Skeletal muscle satellite cell (primary cell): ENCODE data around the gene CYP26B1.
"Not testable (repeated sequence)": the region's sequence is repeated elsewhere in the genome, so short reads cannot be mapped to it uniquely, and the experiment has no call there.

Experiments
- H3K27me3 ChIP-seq: 2 replicates; pipeline ENCODE4 v1.7.0; 2013; ENCODE audit warnings: low read length; ENCODE audit not compliant: control insufficient read depth, insufficient read depth
- H3K36me3 ChIP-seq: 2 replicates; pipeline ENCODE4 v1.7.0; 2013; ENCODE audit warnings: mild to moderate bottlenecking, control low read depth, low read length; ENCODE audit not compliant: insufficient read depth
- H3K4me1 ChIP-seq: 2 replicates; pipeline ENCODE4 v1.7.0; 2013; ENCODE audit warnings: low read length; ENCODE audit not compliant: control insufficient read depth, insufficient read depth
- H3K4me2 ChIP-seq: 2 replicates; pipeline ENCODE4 v1.7.0; 2013; ENCODE audit warnings: mild to moderate bottlenecking, low read length
- H3K4me3 ChIP-seq: 2 replicates; pipeline ENCODE4 v1.7.0; 2013; ENCODE audit warnings: low read length
- H3K9ac ChIP-seq: 2 replicates; pipeline ENCODE4 v1.7.0; 2013; ENCODE audit warnings: mild to moderate bottlenecking, low read depth, low read length, moderate library complexity
- H3K9me3 ChIP-seq: replicated peaks from 2 replicates; pipeline ENCODE4 v1.7.0; 2013; ENCODE audit warnings: mild to moderate bottlenecking, control low read depth, low read length

CYP26B1 gene

DNA sequence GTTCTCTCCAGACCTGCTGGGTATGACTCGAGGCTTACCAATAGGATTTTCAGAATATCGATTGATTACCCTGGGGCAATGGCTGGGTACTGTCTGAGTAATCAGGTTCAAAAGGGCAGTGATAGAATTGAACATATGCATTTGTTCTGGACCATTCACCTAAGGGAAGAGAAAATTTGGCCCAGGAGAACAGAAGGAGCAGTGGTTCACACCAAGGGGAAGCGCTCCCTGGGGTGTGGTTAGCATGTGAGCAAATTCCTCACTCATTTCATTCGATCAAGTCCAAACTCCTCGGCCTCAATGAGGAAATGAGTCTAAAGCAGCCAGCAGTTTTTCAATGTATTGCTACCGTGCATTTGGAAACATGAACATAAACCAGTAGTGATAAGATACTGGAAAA, 55.6 kb downstream of the CYP26B1 start:
- Histone ChIP-seq H3K36me3 (no peaks in the 10 kb centered on the region), H3K27me3 (peaks cover 23% of the 10 kb centered on the region), H3K4me1 (no peaks in the 10 kb centered on the region), H3K4me2 (no peak overlapping the region), H3K9me3 (no peaks in the 10 kb centered on the region), H3K9ac (no peak overlapping the region), H3K4me3 (no peak overlapping the region)

DNA sequence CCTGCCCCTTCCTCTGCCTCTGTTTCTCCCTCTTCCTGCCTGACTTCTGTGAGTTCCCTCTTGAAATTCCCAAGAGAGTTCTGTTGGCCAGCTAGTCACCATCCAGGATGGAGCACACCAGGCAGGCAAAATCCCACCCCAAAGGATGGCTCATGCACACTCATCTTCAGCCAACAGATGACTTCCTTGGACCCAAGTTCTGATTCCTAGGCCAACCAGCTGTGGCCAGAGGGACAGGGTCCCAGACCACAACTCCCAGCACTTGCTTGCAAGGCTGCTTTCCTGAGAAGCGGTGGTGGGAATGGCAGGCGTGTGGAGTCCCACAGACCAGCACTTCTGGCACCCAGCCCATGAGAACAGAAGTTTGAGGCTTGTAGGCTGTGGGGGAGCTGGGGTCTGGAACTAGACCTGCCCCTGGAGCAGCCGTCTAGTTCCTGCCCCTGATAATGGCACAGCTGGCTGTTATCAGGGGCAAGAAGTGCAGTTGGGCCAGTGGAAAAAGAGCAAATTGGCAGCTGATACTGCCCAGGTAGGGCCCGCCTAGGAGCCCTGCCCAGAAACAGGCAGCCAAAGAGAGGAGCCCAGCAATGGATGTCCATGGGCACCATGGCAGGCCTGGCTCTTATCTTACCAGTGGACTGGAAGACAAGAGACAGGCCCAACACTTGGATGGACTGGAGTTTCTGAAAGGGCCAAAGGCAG, 56.7 kb downstream of the CYP26B1 start:
- Histone ChIP-seq H3K9ac (no peak overlapping the region), H3K27me3 (peaks cover 13% of the 10 kb centered on the region), H3K36me3 (no peaks in the 10 kb centered on the region), H3K4me1 (no peaks in the 10 kb centered on the region), H3K9me3 (no peaks in the 10 kb centered on the region), H3K4me3 (no peak overlapping the region), H3K4me2 (no peak overlapping the region)

DNA sequence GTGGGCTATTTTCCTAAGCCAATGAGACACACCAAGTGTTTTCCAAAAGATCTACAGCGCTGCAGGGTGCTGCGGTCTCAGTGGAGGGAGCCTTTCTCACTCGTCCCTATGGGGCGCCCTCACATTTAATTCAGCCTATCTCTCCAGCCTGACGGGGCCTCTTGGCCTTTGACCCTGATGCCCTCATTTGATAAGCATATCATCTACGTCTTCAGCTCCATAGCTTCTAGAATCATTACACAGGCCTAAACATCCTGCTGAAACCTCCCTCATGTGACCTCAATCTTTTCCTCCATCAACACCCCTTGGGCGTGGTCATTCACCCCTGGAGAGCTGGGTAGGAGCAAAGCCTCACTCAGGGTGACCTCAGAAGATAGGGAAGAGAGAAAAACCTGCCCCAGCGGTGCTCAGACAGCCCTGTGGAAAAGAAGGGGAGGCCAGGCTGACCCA, 57.4 kb downstream of the CYP26B1 start:
- H3K4me3 ChIP-seq: no peak overlapping the region
- H3K36me3 ChIP-seq: no peaks in the 10 kb centered on the region
- no peaks in the 10 kb centered on the region for H3K9me3 ChIP-seq
- H3K4me2 ChIP-seq: no peak overlapping the region
- peaks cover 15% of the 10 kb centered on the region for H3K27me3 ChIP-seq
- H3K4me1 ChIP-seq: no peaks in the 10 kb centered on the region
- no peak overlapping the region for H3K9ac ChIP-seq

DNA sequence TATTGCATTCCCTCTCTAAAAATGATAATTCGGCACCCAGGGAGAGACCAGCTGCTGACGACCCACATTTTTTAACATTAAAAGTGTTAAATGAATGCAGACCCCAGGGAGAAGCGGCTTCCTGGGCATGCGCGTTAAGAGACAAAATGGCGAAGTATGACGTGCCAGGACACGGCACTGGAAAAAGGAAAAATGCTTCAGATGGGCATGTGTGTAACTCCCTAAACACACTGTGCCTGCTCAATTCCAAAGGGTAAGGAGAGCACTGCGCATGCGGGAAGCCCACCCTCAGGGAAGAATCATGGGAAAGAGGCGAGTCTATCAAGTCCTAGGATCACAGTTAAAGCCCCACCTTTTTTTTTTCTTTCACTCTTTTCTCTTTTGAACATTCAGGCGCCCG, 58.1 kb downstream of the CYP26B1 start:
- Histone ChIP-seq H3K27me3 (peaks cover 20% of the 10 kb centered on the region), H3K9me3 (no peaks in the 10 kb centered on the region), H3K36me3 (no peaks in the 10 kb centered on the region), H3K4me2 (no peak overlapping the region), H3K4me1 (no peaks in the 10 kb centered on the region), H3K9ac (no peak overlapping the region), H3K4me3 (no peak overlapping the region)

DNA sequence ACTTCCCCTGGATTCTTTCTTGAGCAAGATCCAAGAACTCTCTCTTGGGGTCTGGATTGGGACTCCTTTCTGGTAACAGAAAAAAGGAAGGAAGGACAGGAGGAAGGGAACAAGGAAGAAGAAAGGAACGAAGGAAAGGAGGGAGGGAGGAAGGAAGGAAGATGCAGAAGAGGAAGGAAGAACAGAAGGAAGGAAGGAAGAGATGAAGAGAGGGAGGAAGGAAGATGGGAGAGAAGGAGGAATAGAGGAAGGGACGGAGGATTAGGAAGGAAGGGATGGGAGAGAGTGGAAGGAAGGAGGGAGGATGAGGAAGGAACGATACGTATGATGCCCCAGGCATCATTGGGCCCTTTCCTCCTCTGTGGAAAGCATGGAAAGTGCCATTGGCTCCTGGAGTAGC, 58.6 kb downstream of the CYP26B1 start:
- Histone ChIP-seq H3K4me3 (no peak overlapping the region), H3K36me3 (no peaks in the 10 kb centered on the region), H3K27me3 (peaks cover 24% of the 10 kb centered on the region), H3K9me3 (no peaks in the 10 kb centered on the region), H3K4me2 (no peak overlapping the region), H3K4me1 (no peaks in the 10 kb centered on the region), H3K9ac (no peak overlapping the region)

DNA sequence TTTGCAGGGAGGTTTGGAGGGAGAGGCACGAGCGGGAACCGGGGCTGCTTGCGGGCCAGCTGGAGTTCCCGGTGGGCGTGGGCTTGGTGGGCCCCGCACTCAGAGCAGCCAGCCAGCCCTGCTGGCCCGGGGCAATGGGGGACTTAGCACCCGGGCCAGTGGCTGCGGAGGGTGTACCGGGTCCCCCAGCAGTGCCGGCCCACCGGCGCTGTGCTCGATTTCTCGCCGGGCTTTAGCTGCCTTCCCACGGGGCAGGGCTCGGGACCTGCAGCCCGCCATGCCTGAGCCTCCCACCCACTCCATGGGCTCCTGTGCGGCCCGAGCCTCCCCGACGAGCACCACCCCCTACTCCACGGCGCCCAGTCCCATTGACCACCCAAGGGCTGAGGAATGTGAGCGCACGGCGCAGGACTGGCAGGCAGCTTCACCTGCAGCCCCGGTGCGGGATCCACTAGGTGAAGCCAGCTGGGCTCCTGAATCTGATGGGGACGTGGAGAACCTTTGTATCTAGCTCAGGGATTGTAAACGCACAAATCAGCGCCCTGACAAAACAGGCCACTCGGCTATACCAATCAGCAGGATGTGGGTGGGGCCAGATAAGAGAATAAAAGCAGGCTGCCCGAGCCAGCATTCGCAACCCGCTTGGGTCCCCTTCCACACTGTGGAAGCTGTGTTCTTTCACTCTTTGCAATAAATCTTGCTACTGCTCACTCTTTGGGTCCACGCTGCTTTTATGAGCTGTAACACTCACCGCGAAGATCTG, 60.6 kb downstream of the CYP26B1 start:
- H3K36me3 ChIP-seq, H3K4me1 ChIP-seq, H3K4me2 ChIP-seq, H3K9me3 ChIP-seq, H3K9ac ChIP-seq, H3K4me3 ChIP-seq: not testable (repeated sequence)
- H3K27me3 ChIP-seq: peaks cover 21% of the 10 kb centered on the region

DNA sequence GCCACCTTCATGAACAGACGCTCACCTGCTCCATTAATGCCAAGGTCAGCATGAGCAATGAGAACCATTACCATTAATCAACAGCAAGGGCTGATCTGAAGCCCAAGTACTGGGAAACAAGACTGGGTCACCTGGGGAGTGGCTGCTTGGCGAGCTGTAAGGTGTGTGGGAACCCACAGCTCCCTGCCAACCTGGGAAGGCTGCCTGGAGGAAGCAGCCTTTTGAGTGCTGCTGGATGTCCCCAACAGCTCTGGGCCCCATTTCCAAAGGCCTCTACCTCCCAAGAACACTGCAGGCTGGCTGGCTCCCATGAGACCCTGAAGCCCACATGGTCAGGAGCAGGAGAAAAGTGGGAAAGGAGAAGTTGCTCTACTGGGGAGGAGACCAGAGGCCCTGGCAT, 62.1 kb downstream of the CYP26B1 start:
- no peak overlapping the region for H3K4me3 ChIP-seq
- no peak overlapping the region for H3K9ac ChIP-seq
- no peaks in the 10 kb centered on the region for H3K9me3 ChIP-seq
- no peaks in the 10 kb centered on the region for H3K4me1 ChIP-seq
- H3K36me3 ChIP-seq: no peaks in the 10 kb centered on the region
- peaks cover 21% of the 10 kb centered on the region for H3K27me3 ChIP-seq
- H3K4me2 ChIP-seq: no peak overlapping the region

DNA sequence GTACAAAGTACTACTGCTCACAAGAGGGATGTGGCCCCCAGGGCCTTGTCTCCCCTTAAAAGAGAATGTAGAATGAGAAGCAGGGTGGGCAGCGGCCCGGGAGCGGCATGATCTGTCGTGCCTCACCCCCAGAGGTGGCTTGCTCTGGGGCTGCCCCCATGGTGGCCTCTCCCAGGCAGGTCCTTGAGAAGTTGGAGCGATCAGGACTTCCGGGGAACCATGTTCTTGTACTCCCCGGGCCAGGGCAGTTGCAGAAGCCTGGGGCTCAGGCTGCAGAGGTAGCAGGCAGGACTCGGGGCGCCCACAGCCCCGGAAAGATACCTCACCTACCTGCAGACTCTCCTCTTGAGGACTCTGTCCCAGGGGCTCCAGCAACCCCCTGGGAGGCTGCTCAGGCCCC, 62.6 kb downstream of the CYP26B1 start:
- H3K27me3 ChIP-seq: peaks cover 24% of the 10 kb centered on the region
- H3K9me3 ChIP-seq: no peaks in the 10 kb centered on the region
- H3K36me3 ChIP-seq: no peaks in the 10 kb centered on the region
- H3K4me1 ChIP-seq: no peaks in the 10 kb centered on the region
- no peak overlapping the region for H3K4me3 ChIP-seq
- H3K4me2 ChIP-seq: no peak overlapping the region
- no peak overlapping the region for H3K9ac ChIP-seq

DNA sequence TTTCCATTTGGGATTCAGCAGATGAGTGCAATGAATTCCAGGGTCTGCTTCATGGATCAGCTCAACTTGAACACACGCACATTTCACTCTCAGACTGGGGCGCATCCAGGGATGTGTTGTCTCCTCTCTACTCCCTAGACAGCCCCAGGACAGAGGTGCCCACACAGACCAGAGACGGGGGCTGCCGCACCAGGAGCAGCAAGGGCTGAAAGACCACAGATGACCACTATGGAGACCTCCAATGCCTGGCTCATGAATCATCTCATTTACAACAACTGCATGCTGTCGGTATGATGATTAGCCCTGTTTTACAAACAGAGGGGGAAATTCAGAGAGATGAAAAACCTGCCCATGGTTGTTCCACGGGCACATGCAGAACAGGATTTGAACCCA, 63.1 kb downstream of the CYP26B1 start:
- no peak overlapping the region for H3K9ac ChIP-seq
- no peaks in the 10 kb centered on the region for H3K9me3 ChIP-seq
- H3K36me3 ChIP-seq: no peaks in the 10 kb centered on the region
- H3K4me2 ChIP-seq: no peak overlapping the region
- H3K4me3 ChIP-seq: no peak overlapping the region
- H3K4me1 ChIP-seq: no peaks in the 10 kb centered on the region
- H3K27me3 ChIP-seq: peaks cover 25% of the 10 kb centered on the region

DNA sequence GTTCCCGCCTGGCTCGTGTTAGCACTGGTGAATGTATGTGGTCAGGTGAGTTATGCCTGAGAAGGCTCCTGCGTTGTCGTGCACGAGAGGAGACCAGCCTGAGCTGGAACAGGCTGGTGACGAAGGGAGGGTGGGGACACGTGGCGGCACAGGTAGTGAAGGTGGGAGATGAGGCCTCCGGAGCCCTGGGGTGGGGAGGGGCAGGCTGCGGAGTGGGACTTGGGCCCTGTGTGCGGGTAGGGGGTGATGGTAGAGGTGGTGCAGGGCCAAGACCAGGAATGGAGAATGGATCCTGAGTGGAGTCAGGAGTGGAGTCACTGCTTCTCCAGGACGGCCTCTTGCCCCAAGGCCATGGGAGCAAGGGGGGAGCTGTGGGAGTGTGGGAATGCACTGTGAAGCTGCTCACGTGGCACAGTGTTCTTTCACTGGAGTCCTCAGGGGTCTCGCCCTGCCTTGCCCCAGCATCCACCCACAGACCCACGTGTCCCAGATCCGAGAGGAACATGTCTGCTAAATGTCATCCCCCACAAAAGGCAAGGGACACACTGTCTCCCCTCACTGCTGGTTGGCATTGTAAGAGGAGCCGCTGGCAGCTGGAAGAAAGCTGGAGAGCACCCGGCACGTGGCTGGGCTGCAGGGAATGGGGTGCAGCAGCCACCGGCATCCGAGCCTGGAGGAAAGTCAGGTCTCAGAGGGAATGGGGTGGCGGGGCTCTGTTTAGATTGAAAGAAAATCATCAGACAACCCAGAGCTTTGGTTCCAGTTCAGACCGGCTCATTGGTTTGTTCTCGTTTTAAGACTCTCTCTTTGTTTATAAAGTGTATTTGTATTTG, 63.7 kb downstream of the CYP26B1 start:
- Histone ChIP-seq H3K9me3 (no peaks in the 10 kb centered on the region), H3K27me3 (peaks cover 28% of the 10 kb centered on the region), H3K4me1 (no peaks in the 10 kb centered on the region), H3K36me3 (no peaks in the 10 kb centered on the region), H3K9ac (no peak overlapping the region), H3K4me3 (no peak overlapping the region), H3K4me2 (no peak overlapping the region)

DNA sequence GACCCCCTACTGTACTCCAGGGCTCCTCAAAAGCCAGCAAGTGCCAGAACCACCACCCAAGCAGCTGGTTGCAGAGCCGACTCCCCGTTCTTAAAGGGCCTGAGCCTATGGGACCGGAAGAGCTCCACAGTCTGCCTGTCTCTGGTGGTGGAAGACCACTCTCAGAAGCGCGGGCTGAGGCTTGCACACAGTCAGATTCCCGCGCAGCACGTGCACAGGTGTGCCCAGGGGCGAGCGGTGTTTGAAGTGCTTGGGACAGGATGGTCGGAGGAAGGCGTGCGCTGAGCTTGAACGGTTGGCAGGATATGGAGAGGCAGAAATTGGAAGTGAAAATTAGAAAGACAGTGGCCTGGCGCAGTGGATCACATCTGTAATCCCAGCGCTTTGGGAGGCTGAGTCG, 64.8 kb downstream of the CYP26B1 start:
- Histone ChIP-seq H3K9me3 (no peaks in the 10 kb centered on the region), H3K4me3 (no peak overlapping the region), H3K4me1 (no peaks in the 10 kb centered on the region), H3K27me3 (peaks cover 28% of the 10 kb centered on the region), H3K36me3 (no peaks in the 10 kb centered on the region), H3K9ac (no peak overlapping the region), H3K4me2 (no peak overlapping the region)
